Thoracic aorta (tissue), 2 donors: ENCODE results near the gene VMAC. TPM values are rescaled to one million over a fixed set of nuclear protein-coding genes. Genes with fewer than 3 reads are reported as not detected.
"Not testable (repeated sequence)": the region's sequence is repeated elsewhere in the genome, so short reads cannot be mapped to it uniquely, and the experiment has no call there.

Source experiments
- ATAC-seq: fragments of 150-250 bp; one replicate; pipeline ENCODE4 v1.8.0; 2017; ENCODE audit warnings: low read depth; ENCODE audit not compliant: insufficient number of reproducible peaks, low FRiP score
- DNase-seq: peaks from one replicate; pipeline ENCODE4 v3.0.0-alpha.2; 2020; ENCODE audit warnings: low spot score
- H3K27ac ChIP-seq, 2 donors: fragments of 200-600 bp; sonication (generic); 1 replicate in 1 of 2; 2 replicates in 1 of 2; pipeline ENCODE4 v1.5.1; 2016; ENCODE audit warnings: mild to moderate bottlenecking in 2 of 2, moderate library complexity in 2 of 2
- H3K27me3 ChIP-seq: fragments of 200-600 bp; sonication (generic); replicated peaks from 2 replicates; pipeline ENCODE4 v1.6.0; 2016; ENCODE audit warnings: mild to moderate bottlenecking; ENCODE audit not compliant: insufficient read depth
- H3K36me3 ChIP-seq: fragments of 200-600 bp; sonication (generic); one replicate; pipeline ENCODE4 v1.5.1; 2016
- H3K4me1 ChIP-seq, 2 donors: fragments of 200-600 bp; sonication (generic); 1 replicate in 1 of 2; 2 replicates in 1 of 2; pipeline versions ENCODE4 v1.5.1 to v1.6.0; 2016; ENCODE audit warnings: low read depth in 2 of 2, mild to moderate bottlenecking in 1 of 2; ENCODE audit not compliant: control insufficient read depth in 1 of 2
- H3K4me3 ChIP-seq: fragments of 200-600 bp; sonication (generic); 2 replicates; pipeline ENCODE4 v1.5.1; 2016; ENCODE audit warnings: mild to moderate bottlenecking
- H3K9me3 ChIP-seq: fragments of 200-600 bp; sonication (generic); 2 replicates; pipeline ENCODE4 v1.5.1; 2016
- CTCF ChIP-seq: fragments of 200-600 bp; sonication (generic); IDR thresholded peaks from one replicate; pipeline ENCODE4 v1.5.1; 2019; ENCODE audit warnings: antibody characterized with exemption
- total RNA-seq, 2 donors: library from RNA; depleted of rRNA; stranded (reverse); fragments of >200 nt; gene quantifications; one replicate each; pipeline versions ENCODE4 v1.1.0 to v1.2.3, GENCODE V29; 2016

VMAC gene, protein sequence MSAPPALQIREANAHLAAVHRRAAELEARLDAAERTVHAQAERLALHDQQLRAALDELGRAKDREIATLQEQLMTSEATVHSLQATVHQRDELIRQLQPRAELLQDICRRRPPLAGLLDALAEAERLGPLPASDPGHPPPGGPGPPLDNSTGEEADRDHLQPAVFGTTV
- 10 to 100 TPM; 13.3 to 13.6 TPM for total RNA-seq

DNA sequence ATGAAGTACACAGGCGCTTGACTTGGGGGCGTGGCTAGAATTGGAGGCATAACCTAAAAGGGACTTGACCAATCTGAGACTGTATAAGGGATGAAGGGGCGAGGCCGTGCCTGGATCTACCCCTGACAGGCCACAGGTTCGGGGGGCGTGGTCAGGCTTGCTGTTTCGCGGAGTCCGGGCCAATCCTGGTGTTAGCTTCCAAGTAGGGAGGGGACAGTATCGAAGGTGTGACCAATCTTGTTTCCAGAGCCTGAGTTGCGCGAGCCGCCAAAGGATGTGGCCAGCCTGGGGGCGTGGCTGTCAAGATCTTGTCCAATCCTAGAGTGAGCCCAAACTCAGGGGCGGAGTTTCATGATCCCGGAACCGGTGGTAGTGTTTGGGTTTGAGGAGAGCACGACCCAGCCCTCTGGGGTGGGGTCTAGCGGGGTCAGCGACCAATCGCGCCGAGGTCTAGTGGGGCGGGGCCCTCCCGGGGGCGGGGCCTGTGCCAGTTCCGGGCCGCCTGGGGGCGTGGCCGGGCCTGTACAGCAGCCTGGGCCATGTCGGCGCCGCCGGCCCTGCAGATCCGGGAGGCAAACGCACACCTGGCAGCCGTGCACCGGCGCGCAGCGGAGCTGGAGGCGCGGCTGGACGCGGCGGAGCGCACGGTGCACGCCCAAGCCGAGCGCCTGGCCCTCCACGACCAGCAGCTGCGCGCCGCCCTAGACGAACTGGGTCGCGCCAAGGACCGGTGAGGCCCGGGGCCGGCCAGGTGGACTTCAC is at the start of gene VMAC:
VMAC (plus strand) TSS at position 521 of the 762 bp plus-strand sequence; CDS start at position 540, 19 bp downstream.
- peaks cover 18 to 24% of the 10 kb centered on the region in 2 donors for H3K4me1 ChIP-seq

DNA sequence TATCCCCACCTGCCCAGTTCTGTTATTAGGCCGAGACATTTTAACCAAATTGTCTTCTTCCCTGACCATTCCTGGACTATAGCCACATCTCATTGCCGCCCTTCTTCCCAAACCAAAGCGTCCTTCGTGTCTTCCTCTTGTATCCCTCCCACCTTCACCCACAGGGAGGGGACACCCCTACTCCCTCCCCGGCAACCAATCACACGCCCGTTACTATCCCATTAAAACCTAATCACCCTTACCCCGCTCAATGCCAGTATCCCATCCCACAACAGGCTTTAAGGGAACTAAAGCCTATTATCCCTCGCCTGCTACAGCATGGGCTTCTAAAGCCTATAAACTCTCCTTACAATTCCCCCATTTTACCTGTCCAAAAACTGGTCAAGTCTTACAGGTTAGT is 49.5 kb upstream of the VMAC start:
- H3K27ac ChIP-seq, H3K4me3 ChIP-seq, H3K36me3 ChIP-seq, DNase-seq, ATAC-seq, H3K4me1 ChIP-seq, H3K9me3 ChIP-seq, H3K27me3 ChIP-seq: not testable (repeated sequence)

More for the DNA sequence above, at the start of gene VMAC:
- Histone ChIP-seq H3K9me3 (no peaks in the 10 kb centered on the region), H3K27ac (peak within 1 kb of the TSS; percentile 81 to 86), H3K36me3 (peaks cover 6% of the 10 kb centered on the region), H3K27me3 (no peaks in the 10 kb centered on the region), H3K4me3 (peak within 1 kb of the TSS; percentile 92)
- no peak for TF ChIP-seq CTCF
- peak; percentile 100 for DNase-seq
- peak; percentile 89 for ATAC-seq

DNA sequence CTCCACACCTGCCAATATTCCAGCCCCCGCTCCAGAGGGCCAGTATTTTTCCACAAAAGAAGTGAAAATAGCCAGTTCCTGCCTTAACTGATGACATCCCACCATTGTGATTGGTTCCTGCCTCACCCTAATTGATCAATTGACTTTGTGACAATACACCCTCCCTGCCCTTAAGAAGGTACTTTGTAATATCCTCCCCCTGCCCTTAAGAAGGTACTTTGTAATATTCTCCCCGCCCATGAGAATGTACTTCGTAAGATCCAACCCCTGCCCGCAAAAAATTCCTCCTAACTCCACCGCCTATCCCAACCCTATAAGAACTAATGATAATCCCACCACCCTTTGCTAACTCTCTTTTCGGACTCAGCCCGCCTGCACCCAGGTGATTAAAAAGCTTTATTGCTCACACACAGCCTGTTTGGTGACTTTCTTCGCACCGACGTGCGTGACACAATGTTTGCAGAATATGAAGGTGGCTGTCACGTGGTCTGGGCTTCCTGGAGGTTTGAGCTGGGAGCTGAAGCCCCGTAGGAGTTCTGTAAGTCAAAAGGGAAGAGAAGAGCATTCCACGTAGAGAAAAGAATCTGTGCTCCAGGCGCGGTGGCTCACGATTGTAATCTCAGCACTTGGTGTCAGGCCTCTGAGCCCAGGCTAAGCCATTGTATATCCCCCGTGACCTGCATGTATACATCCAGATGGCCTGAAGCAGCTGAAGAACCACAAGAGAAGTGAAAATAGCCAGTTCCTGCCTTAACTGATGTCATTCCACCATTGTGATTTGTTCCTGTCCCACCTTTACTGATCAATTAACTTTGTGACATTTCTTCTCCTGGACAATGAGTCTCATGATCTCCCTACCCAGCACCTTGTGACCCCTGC is 47.2 kb upstream of the VMAC start:
- no peaks in the 10 kb centered on the region for H3K9me3 ChIP-seq
- no peak for TF ChIP-seq CTCF
- H3K4me1 ChIP-seq: no peaks in the 10 kb centered on the region
- DNase-seq: no peak
- H3K27ac ChIP-seq: no peak overlapping the region
- no peaks in the 10 kb centered on the region for H3K36me3 ChIP-seq
- no peaks in the 10 kb centered on the region for H3K27me3 ChIP-seq
- no peak for ATAC-seq
- H3K4me3 ChIP-seq: no peak overlapping the region

GRCh38 chr19:5863030-5863665 is 41.5 kb upstream of the VMAC start:
- no peak for ATAC-seq
- DNase-seq: no peak
- Histone ChIP-seq H3K27ac (no peak overlapping the region), H3K4me3 (no peak overlapping the region), H3K27me3 (no peaks in the 10 kb centered on the region), H3K4me1 (no peaks in the 10 kb centered on the region), H3K36me3 (no peaks in the 10 kb centered on the region), H3K9me3 (no peaks in the 10 kb centered on the region)
- no peak for TF ChIP-seq CTCF

- Histone ChIP-seq H3K9me3 (no peaks in the 10 kb centered on the region), H3K4me1 (no peaks in the 10 kb centered on the region), H3K36me3 (no peaks in the 10 kb centered on the region), H3K27me3 (no peaks in the 10 kb centered on the region), H3K27ac (no peak overlapping the region), H3K4me3 (no peak overlapping the region)
- DNase-seq (no peak), ATAC-seq (no peak)
- no peak for TF ChIP-seq CTCF
These were observed 40.5 kb upstream of the VMAC start for GRCh38 chr19:5864013-5864720.
